Natural killer cell treated with Interleukin-12 subunit alpha and Interleukin-12 subunit beta and Interleukin-15 and Interleukin-18, amount 100 ng/mL, for 72 hours (primary cell): Measurements from ENCODE around the gene ZAP70. TPM values are rescaled to one million over a fixed set of nuclear protein-coding genes. Genes with fewer than 3 reads are reported as not detected.

ENCODE experiments used
- total RNA-seq, 2 donors: library from RNA; stranded (reverse); gene quantifications; one replicate each; pipeline ENCODE4 v1.2.3, GENCODE V29; 2022

Gene ZAP70
- total RNA-seq, 2 donors from 2014 or later = 97.4 to 191 TPM

Other genes with a start within 250 kb of the ZAP70 start
- gene ANKRD36B, start 123.7 kb upstream of the ZAP70 start, total RNA-seq = 10 to 100 TPM; 27.7 to 77.7 TPM
- gene COX5B, start 67.5 kb upstream of the ZAP70 start, total RNA-seq = 100 to 1,000 TPM; 133 to 174 TPM
- 10 to 100 TPM; 59.0 to 74.9 TPM for gene ACTR1B, start 49.5 kb upstream of the ZAP70 start, total RNA-seq
- gene C2orf92, start 43.9 kb upstream of the ZAP70 start, total RNA-seq = 10 to 100 TPM in 1 of 2 donors, 1 to 10 TPM in 1; 8.6 to 13.6 TPM